T47D (cell line): Measurements from ENCODE around the gene RBMS3.
"Not testable (repeated sequence)": the region's sequence is repeated elsewhere in the genome, so short reads cannot be mapped to it uniquely, and the experiment has no call there.

ENCODE experiments used
- DNase-seq, 2 experiments: peaks; one replicate each; pipeline versions ENCODE4 v3.0.0 to v3.0.0-alpha.2; 2011 to 2012; ENCODE audit warnings: low read depth in 1 of 2, low spot score in 1 of 2
- JUND ChIP-seq: IDR thresholded peaks from 2 replicates; pipeline ENCODE4 v1.6.1; 2012; ENCODE audit warnings: low read depth
- in situ Hi-C: cut with HindIII; loops from 2 replicates; pipeline ENCODE4 v1.10.0; 2016; ENCODE audit warnings: low sequenced_read_pairs, low pct_unique_long_range_greater_than_20kb

The RBMS3 gene

GRCh38 chr3:29280404-29281093, at the start of gene RBMS3:
RBMS3 (plus strand) TSS chr3:29281071.
- in situ Hi-C loops, result no loop called here
- no peak for TF ChIP-seq JUND
- DNase-seq, result peak; percentile 11 to 73

DNA sequence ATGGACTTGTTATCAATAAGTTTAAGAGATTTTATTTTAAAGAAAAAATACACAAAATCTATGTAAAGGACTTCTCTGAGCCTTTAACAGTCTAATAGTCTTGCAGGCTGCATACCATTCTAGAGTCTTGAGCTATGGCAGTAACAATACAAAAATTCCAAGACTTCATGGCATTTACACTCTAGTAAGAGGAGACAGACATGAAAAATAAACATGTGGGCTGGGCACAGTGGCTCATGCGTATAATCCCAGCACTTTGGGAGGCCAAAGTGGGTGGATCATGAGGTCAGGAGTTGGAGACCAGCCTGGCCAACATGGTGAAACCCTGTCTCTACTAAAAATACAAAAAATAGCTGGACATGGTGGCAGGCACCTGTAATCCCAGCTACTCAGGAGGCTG, 47.7 kb upstream of the RBMS3 start:
- in situ Hi-C loops, result not testable (repeated sequence)
- DNase-seq, result peak in 1 of 2 experiments; percentile 31

DNA sequence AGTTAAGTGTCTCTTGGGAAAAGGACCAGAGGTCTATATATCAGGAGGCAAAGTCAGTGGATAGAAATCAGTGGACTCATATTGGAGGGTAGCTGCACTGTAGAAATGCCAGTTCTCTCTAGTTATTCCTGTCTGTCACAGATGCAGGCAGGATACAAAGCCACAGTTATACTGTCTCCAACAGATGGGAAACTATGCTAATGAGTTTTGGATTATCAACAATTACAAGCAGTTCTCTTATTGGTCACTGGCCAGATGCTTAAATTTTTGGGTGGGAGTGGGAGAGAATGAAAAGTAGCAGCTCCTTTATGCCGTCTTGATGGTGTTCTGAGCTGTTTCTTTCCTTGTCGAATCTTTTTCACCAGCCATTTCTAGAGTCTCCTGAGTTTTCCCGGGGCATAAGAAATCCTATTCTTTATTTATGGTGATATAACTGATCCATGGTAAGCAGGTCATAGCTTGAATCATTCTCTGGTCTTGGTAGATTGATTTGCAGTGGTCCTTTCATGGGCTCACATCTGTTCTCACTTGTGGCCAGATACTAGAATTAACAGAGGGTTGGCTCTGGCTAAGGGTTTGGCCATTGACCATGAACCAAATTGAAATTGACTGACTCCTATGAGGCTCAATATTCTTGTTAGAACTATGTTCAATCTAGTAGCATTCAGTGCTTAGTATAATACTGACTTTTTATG, 44.6 kb upstream of the RBMS3 start:
- no peak for DNase-seq
- TF ChIP-seq JUND, result no peak
- in situ Hi-C loops, result no loop called here

GRCh38 chr3:29239376-29239775, 41.5 kb upstream of the RBMS3 start:
- no peak for TF ChIP-seq JUND
- in situ Hi-C loops, result no loop called here
- no peak for DNase-seq

GRCh38 chr3:29240248-29240647, 40.6 kb upstream of the RBMS3 start:
- DNase-seq, result no peak
- in situ Hi-C loops, result no loop called here
- TF ChIP-seq JUND, result no peak

DNA sequence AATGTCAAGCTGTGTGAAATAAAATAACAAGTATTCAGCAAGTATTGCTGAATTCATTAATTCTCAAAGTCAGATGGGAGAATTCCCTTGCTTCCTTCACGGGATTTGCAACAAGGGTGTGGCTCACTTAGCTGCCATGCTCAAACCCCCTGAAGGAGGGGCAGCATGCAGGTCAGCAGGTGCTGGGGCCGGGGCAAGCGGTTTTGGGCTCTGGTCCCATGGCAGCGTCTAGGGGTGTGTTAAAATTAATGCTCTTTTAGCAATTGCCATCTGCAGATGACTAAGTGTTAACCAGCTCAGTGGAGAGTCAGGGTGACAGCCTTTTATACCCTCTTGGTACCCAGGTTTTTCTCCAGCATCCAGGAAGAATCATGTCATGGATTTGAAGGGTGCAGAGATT, 40.0 kb upstream of the RBMS3 start:
- TF ChIP-seq JUND, result no peak
- in situ Hi-C loops, result no loop called here
- DNase-seq, result no peak

DNA sequence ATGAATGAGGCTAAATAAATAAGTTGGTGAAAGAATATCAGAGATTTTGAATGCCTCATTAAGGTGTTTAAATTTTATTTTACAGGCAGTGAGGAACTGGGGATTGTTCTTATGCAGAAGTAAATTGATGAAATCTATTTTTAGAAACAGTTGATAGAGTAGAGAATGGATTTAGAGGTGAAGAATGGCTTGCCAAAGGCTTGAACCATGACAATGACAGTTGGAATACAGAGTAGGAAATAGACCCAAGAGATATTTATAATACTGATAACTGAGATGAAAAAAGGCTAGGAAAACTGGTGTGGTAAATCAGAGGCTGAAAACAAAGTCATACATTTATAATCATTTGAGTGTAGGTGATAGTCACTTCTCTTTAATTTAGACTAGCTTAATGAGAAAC, 39.0 kb upstream of the RBMS3 start:
- no peak for TF ChIP-seq JUND
- in situ Hi-C loops, result no loop called here
- no peak for DNase-seq

DNA sequence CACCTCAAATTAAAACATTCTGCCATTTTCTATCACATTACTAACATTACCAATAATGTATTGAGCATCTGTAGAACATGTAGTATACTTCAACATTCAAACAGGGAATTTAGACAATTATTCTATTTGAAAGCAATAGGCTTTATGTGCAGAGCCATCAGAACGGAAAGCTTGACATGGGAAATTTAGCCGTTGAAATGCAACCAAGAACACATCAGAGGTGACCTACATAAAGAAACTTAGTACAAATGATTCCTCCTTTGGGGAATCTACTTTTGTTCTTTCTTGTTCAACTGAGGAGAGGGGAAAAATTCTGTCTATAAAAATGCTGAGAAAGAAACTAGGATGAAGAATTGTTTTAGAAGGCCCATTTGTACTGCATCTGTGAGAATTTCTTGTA, 38.6 kb upstream of the RBMS3 start:
- TF ChIP-seq JUND, result no peak
- DNase-seq, result no peak
- in situ Hi-C loops, result no loop called here

DNA sequence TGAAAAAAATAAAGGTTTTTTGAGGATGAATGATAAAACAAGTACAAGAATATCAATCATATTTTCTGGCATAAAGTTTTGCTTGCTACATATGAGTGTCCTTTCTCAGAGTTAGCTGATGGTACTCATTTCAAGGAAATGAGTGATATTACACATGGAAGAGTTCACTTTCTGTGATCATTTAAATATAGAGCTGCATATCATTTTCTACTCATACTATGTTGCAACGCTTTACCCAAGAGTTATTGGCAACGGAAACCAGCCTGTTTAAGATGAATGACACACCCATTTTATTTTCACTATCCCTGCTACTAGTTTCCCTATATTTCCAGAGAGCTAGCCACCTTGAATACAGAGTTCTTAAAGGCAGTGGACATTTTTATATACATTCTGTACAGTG, 35.4 kb upstream of the RBMS3 start:
- no peak for TF ChIP-seq JUND
- DNase-seq, result no peak
- in situ Hi-C loops, result no loop called here

DNA sequence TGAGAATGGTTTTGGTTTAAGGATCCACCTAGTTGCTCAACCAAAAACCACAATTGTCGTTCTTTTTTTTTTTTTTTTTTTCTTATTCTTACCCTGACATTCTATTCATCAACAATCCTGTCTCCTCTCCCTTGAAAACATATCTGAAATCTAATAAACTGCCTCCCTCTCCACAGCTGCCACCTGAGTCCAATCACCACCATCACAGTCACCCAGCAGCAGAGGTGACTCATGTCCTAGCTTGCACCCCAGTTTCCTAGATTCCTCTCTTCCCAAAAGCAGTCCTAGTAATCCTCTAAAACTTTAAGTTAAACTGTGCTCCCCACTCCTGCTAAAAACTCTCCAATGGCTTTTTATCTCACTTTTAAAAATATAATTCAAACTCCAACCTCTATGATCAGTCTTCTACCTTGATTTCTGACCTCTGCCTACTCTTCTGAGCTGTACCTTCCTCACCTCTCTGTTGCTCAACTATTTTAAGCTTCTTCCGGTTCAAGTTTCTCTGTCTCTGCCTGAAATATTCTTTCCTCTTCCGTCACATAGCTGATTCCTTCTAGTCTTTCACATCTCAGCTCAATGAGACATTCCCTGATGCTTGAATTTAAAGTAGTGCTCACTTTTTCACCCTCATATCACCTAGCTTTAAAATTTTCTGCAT, 33.7 kb upstream of the RBMS3 start:
- in situ Hi-C loops, result no loop called here
- no peak for DNase-seq
- TF ChIP-seq JUND, result no peak

- TF ChIP-seq JUND, result no peak
- DNase-seq, result no peak
- in situ Hi-C loops, result no loop called here
These were observed 31.0 kb upstream of the RBMS3 start for GRCh38 chr3:29249829-29250345.

DNA sequence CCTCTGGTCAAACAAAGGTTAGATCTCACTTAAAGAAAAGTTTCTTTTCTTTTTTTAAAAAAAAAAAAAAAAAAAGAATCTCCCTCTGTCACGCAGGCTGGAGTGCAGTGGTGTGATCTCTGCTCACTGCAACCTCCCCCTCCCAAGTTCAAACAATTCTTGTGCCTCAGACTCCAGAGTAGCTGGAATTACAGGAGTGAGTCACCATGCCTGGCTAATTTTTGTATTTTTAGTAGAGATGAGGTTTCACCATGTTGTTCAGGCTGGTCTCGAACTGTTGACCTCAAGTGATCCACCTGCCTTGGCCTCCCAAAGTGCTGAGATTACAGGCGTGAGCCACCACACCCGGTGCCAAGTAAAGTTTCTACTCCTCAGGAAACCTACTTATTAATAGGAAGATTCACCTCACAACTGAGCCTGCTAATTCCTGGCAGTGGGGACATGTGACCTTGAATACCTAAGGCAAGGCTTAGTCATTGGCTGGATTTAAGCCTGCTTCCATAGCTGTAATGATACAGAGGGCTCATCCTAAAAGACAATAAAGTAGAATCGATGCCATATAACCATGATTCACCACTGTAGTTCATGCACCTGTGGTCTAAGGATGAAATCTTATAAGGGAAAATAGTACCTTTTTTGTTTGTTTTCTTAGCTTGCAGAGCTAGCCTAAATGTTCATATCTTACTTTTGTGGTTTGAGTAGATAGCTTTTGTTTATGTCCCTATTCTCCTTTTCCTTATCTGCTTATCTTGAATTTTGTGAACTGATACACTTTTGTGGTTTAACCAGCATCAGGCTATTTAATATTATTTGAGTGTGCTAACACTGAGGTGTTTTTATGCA, 24.8 kb upstream of the RBMS3 start:
- TF ChIP-seq JUND, result no peak
- in situ Hi-C loops, result no loop called here
- no peak for DNase-seq
